GM19452 (cell line): ENCODE data around the gene KCNH8.
A peak's percentile ranks its signal among the peaks of the same experiment; 100 is the strongest.

ENCODE experiments used
- ATAC-seq: cut with Tn5 transposase; IDR thresholded peaks from one replicate; pipeline ENCODE4 v1.9.1; 2021; ENCODE audit not compliant: unreplicated experiment

Gene KCNH8

GRCh38 chr3:19348941-19349564, 200.7 kb downstream of the KCNH8 start:
- ATAC-seq, result peak; percentile 84

GRCh38 chr3:19357947-19358346, 209.6 kb downstream of the KCNH8 start:
- no peak for ATAC-seq

GRCh38 chr3:19363071-19363470, 214.8 kb downstream of the KCNH8 start:
- ATAC-seq, result no peak

GRCh38 chr3:19364148-19364547, 215.8 kb downstream of the KCNH8 start:
- ATAC-seq, result no peak

- ATAC-seq, result no peak
Observed at GRCh38 chr3:19365471-19365870, 217.2 kb downstream of the KCNH8 start.

- no peak for ATAC-seq
Observed at GRCh38 chr3:19384868-19385267, 236.6 kb downstream of the KCNH8 start.

- ATAC-seq, result no peak
Observed at GRCh38 chr3:19392150-19392549, 243.8 kb downstream of the KCNH8 start.

- ATAC-seq, result no peak
Observed at GRCh38 chr3:19394946-19395345, 246.6 kb downstream of the KCNH8 start.

- no peak for ATAC-seq
Observed at GRCh38 chr3:19396726-19397125, 248.4 kb downstream of the KCNH8 start.

- no peak for ATAC-seq
Observed at GRCh38 chr3:19399356-19399755, 251.0 kb downstream of the KCNH8 start.

- no peak for ATAC-seq
Observed at GRCh38 chr3:19399836-19400235, 251.5 kb downstream of the KCNH8 start.

- no peak for ATAC-seq
Observed at GRCh38 chr3:19420159-19420558, 271.8 kb downstream of the KCNH8 start.

GRCh38 chr3:19425825-19426224, 277.5 kb downstream of the KCNH8 start:
- ATAC-seq, result no peak

- ATAC-seq, result no peak
Observed at GRCh38 chr3:19427422-19428149, 279.3 kb downstream of the KCNH8 start.

- no peak for ATAC-seq
Observed at GRCh38 chr3:19428729-19429128, 280.4 kb downstream of the KCNH8 start.

- ATAC-seq, result no peak
Observed at GRCh38 chr3:19432669-19433068, 284.4 kb downstream of the KCNH8 start.

GRCh38 chr3:19436746-19437145, 288.4 kb downstream of the KCNH8 start:
- ATAC-seq, result no peak

GRCh38 chr3:19439944-19440343, 291.6 kb downstream of the KCNH8 start:
- no peak for ATAC-seq

- no peak for ATAC-seq
Observed at GRCh38 chr3:19446138-19446537, 297.8 kb downstream of the KCNH8 start.

GRCh38 chr3:19446687-19447086, 298.4 kb downstream of the KCNH8 start:
- peak; percentile 55 for ATAC-seq

GRCh38 chr3:19455546-19455945, 307.2 kb downstream of the KCNH8 start:
- no peak for ATAC-seq

GRCh38 chr3:19456738-19457137, 308.4 kb downstream of the KCNH8 start:
- ATAC-seq, result no peak

- ATAC-seq, result no peak
Observed at GRCh38 chr3:19457449-19457848, 309.1 kb downstream of the KCNH8 start.
